Endothelial cell of umbilical vein (primary cell): ENCODE measurements around the gene ADCY2. TPM values are rescaled to one million over a fixed set of nuclear protein-coding genes. Genes with fewer than 3 reads are reported as not detected.

Experiments
- BruUV-seq: library from RNA; stranded (reverse); fragments of 400-500 nt; replicated peaks from 2 replicates; lab custom pipeline; 2021; lab: Mats Ljungman, UMichigan
- CTCF ChIA-PET: fragments of 300-600, 350-600 bp; sonication (Branson Sonifier 250); formaldehyde crosslinking; loops from one replicate; lab custom pipeline; 2021; ENCODE audit warnings: antibody characterized with exemption, inconsistent platforms; lab: Charles Lee
- POLR2A ChIA-PET: fragments of 300-600, 350-600 bp; sonication (Branson Sonifier 250); formaldehyde crosslinking; loops from one replicate; lab custom pipeline; 2021; ENCODE audit warnings: antibody characterized with exemption, inconsistent platforms; lab: Charles Lee
- DNase-seq: peaks from one replicate; pipeline ENCODE4 v3.0.0-alpha.2; 2011; ENCODE audit warnings: low read depth, low spot score
- FAIRE-seq: peaks from 2 replicates; lab custom pipeline; 2011; peaks lifted over from hg19 to GRCh38; lab: Jason Lieb, UNC
- H2AFZ ChIP-seq: 2 replicates; pipeline ENCODE4 v1.6.0; 2012; ENCODE audit warnings: low read depth, low read length, control low read depth, inconsistent platforms
- H3K27ac ChIP-seq: 2 replicates; pipeline ENCODE4 v1.5.1; 2011; ENCODE audit warnings: low read depth, mild to moderate bottlenecking, control low read depth, low read length, moderate library complexity; ENCODE audit not compliant: insufficient read depth
- H3K27me3 ChIP-seq, 2 experiments: 2 replicates each; pipeline versions ENCODE4 v1.6.0 to v1.6.1; 2011; ENCODE audit warnings: low read length in 2 of 2, mixed read lengths in 1 of 2; ENCODE audit not compliant: control insufficient read depth in 2 of 2, insufficient read depth in 2 of 2
- H3K36me3 ChIP-seq, 2 experiments: 2 replicates in 1 of 2; 3 replicates in 1 of 2; pipeline ENCODE4 v1.5.1; 2011; ENCODE audit warnings: low read length in 2 of 2, mild to moderate bottlenecking in 1 of 2, moderate library complexity in 1 of 2; ENCODE audit not compliant: control insufficient read depth in 2 of 2, insufficient read depth in 2 of 2; ENCODE audit errors: extremely low read depth in 1 of 2
- H3K4me1 ChIP-seq: 3 replicates; pipeline ENCODE4 v1.5.1; 2011; ENCODE audit warnings: mild to moderate bottlenecking, low read length; ENCODE audit not compliant: control insufficient read depth, insufficient read depth; ENCODE audit errors: extremely low read depth
- H3K4me2 ChIP-seq: 2 replicates; pipeline ENCODE4 v1.6.1; 2011; ENCODE audit warnings: low read length, control low read depth, mixed read lengths; ENCODE audit not compliant: insufficient read depth
- H3K4me3 ChIP-seq, 3 experiments: fragments of 200-600 bp in 1 of 3; sonication (generic), shearing (Covaris generic) in 1 of 3; replicated peaks in 1 of 3; 2 replicates each; pipeline ENCODE4 v1.5.1; 2011 to 2016; ENCODE audit warnings: control low read depth in 3 of 3, low read length in 3 of 3, mild to moderate bottlenecking in 2 of 3, inconsistent platforms in 1 of 3, low read depth in 1 of 3, moderate library complexity in 1 of 3; ENCODE audit not compliant: insufficient read depth in 1 of 3
- H3K79me2 ChIP-seq: 2 replicates; pipeline ENCODE4 v1.6.0; 2012; ENCODE audit warnings: low read length, inconsistent platforms; ENCODE audit not compliant: control insufficient read depth, insufficient read depth
- H3K9ac ChIP-seq: replicated peaks from 2 replicates; pipeline ENCODE3; 2011; ENCODE audit warnings: low read length, control low read depth; ENCODE audit not compliant: insufficient read depth; ENCODE audit errors: extremely low read depth
- H3K9me1 ChIP-seq: replicated peaks from 3 replicates; pipeline ENCODE4 v1.6.0; 2011; ENCODE audit warnings: mild to moderate bottlenecking, low read length; ENCODE audit not compliant: control insufficient read depth, insufficient read depth; ENCODE audit errors: extremely low read depth
- H3K9me3 ChIP-seq: replicated peaks from 2 replicates; pipeline ENCODE4 v1.5.1; 2012; ENCODE audit warnings: low read length, inconsistent platforms; ENCODE audit not compliant: control insufficient read depth, insufficient read depth
- H4K20me1 ChIP-seq: replicated peaks from 2 replicates; pipeline ENCODE3; 2011; ENCODE audit warnings: mild to moderate bottlenecking, low read length; ENCODE audit not compliant: control insufficient read depth, insufficient read depth; ENCODE audit errors: extremely low read depth
- EZH2 ChIP-seq: IDR thresholded peaks from 2 replicates; pipeline ENCODE4 v1.6.1; 2012; ENCODE audit warnings: borderline replicate concordance, low read depth, mild to moderate bottlenecking, moderate library complexity, low read length, inconsistent platforms; ENCODE audit not compliant: severe bottlenecking
- FOS ChIP-seq: IDR thresholded peaks from 2 replicates; pipeline ENCODE4 v1.6.1; 2011; ENCODE audit warnings: mild to moderate bottlenecking, low read length, moderate library complexity, borderline replicate concordance; ENCODE audit not compliant: insufficient read depth
- GATA2 ChIP-seq: IDR thresholded peaks from 2 replicates; pipeline ENCODE4 v1.7.0; 2011; ENCODE audit warnings: low read depth, mild to moderate bottlenecking, moderate library complexity, mixed read lengths, low read length; ENCODE audit not compliant: insufficient read length, insufficient read depth
- JUN ChIP-seq: IDR thresholded peaks from 2 replicates; pipeline ENCODE4 v1.6.1; 2011; ENCODE audit warnings: borderline replicate concordance, low read depth; ENCODE audit not compliant: insufficient read length, insufficient read depth
- MYC ChIP-seq: IDR thresholded peaks from one replicate; pipeline ENCODE4 v1.6.1; 2011; ENCODE audit warnings: mild to moderate bottlenecking, low read depth, low read length
- POLR2A ChIP-seq: IDR thresholded peaks from 2 replicates; pipeline ENCODE4 v1.6.1; 2012; ENCODE audit warnings: low read depth, mild to moderate bottlenecking, control low read depth, low read length
- POLR2AphosphoS5 ChIP-seq: IDR thresholded peaks from 2 replicates; pipeline ENCODE4 v1.6.1; 2012; ENCODE audit warnings: low read depth, mild to moderate bottlenecking, control low read depth, low read length, moderate library complexity; ENCODE audit not compliant: insufficient read depth
- dilution Hi-C: fragments of 300-500 bp; cut with MboI; formaldehyde crosslinking; loops from one replicate; pipeline ENCODE4 v1.15.0; 2019; ENCODE audit warnings: low sequenced_read_pairs; ENCODE audit not compliant: extremely low pct_ligation_motif_present
- intact Hi-C: fragments of 100-400 bp; cut with micrococcal nuclease; formaldehyde crosslinking; loops from one replicate; pipeline ENCODE4 v1.10.0; 2022
- polyA plus RNA-seq, 4 experiments: library from polyadenylated mRNA; depleted of rRNA in 3 of 4; stranded (reverse) in 3 of 4; unstranded in 1 of 4; fragments of >200 nt; gene quantifications; 2 replicates each; pipeline versions ENCODE4 v1.2.1 to v1.2.3, GENCODE V29; 2011 to 2012; ENCODE audit warnings: missing spikeins in 1 of 4
- total RNA-seq: library from RNA; stranded (reverse); gene quantifications from 2 replicates; pipeline ENCODE4 v1.2.3, GENCODE V29; 2021
- TF ChIP-seq, protein P1 (sequence below): IDR thresholded peaks from 2 replicates; pipeline ENCODE4 v1.6.1; 2011; ENCODE audit not compliant: insufficient read depth, insufficient read length
- TF ChIP-seq, protein P2 (sequence below), 2 donors: IDR thresholded peaks; 1 replicate in 1 of 2; 2 replicates in 1 of 2; pipeline ENCODE4 v1.5.1; 2011; ENCODE audit warnings: low read length in 2 of 2, mild to moderate bottlenecking in 2 of 2, moderate library complexity in 2 of 2, control low read depth in 1 of 2, inconsistent platforms in 1 of 2, low read depth in 1 of 2; ENCODE audit not compliant: insufficient read depth in 1 of 2; ENCODE audit errors: extremely low read depth in 1 of 2

Gene ADCY2
- total and polyA plus RNA-seq, 2 donors (not counting 3 experiments of a cell fraction or from before 2014, with no cell fraction given), result under 0.01 TPM; not detected in 1

DNA sequence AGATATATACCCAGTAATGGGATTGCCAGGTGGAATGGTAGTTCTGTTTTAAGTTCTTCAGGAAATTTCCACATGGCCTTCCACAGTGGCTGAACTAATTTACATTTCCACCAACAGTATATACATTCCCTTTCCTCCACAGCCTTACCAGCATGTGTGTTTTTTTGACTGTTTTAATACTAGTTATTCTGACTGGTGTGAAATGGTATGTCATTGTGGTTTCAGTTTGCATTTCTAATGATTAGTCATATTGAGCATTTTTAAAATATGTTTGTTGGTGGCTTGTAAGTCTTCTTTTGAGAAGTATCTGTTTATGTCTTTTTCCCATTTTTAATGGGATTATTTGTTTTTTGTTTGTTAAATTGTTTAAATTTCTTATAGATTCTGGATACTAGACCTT, 246.1 kb downstream of the ADCY2 start:
- H3K36me3 ChIP-seq, result no peaks in the 10 kb centered on the region
- H3K4me2 ChIP-seq, result no peak overlapping the region
- no peak overlapping the region for H3K27ac ChIP-seq
- H3K79me2 ChIP-seq, result no peaks in the 10 kb centered on the region
- FAIRE-seq, result no peak
- H3K9me3 ChIP-seq, result peaks cover 4% of the 10 kb centered on the region
- no peak overlapping the region for H3K9ac ChIP-seq
- no peaks in the 10 kb centered on the region for H3K27me3 ChIP-seq
- TF ChIP-seq, protein P1, sequence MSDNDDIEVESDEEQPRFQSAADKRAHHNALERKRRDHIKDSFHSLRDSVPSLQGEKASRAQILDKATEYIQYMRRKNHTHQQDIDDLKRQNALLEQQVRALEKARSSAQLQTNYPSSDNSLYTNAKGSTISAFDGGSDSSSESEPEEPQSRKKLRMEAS, result no peak
- TF ChIP-seq POLR2A (no peak), MYC (no peak), FOS (no peak)
- no peaks in the 10 kb centered on the region for H3K9me1 ChIP-seq
- intact Hi-C loops (no loop called here), dilution Hi-C loops (no loop called here)
- ChIA-PET CTCF (no interaction called here), POLR2A (no interaction called here)
- no TSS peak for BruUV-seq
- H2AFZ ChIP-seq, result no peak overlapping the region
- DNase-seq, result no peak
- no peaks in the 10 kb centered on the region for H4K20me1 ChIP-seq
- no peaks in the 10 kb centered on the region for H3K4me1 ChIP-seq
- no peak overlapping the region for H3K4me3 ChIP-seq

DNA sequence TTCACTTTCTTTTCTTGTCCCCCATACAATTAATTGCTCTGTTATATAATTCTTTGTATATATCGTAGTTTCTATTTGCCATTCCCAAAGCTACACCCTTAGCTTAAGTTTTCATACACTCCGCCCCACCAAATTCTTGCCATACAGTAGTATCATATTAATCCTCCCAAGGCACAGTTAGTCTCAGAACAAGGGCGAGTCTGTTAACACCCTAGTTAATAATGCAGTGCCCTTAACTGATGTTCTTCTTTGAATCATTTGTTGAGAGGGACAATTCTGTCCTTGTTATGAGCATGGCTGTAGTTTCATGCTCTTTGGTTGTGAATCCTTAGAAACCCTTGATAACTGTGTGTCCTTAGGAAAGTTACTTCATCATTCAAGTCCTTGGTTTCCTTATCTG, 248.8 kb downstream of the ADCY2 start:
- Histone ChIP-seq H3K36me3 (no peaks in the 10 kb centered on the region), H3K4me3 (no peak overlapping the region), H2AFZ (no peak overlapping the region), H3K79me2 (no peaks in the 10 kb centered on the region), H3K9ac (no peak overlapping the region), H3K27ac (no peak overlapping the region), H3K4me1 (no peaks in the 10 kb centered on the region), H3K9me1 (no peaks in the 10 kb centered on the region), H3K9me3 (peaks cover 4% of the 10 kb centered on the region), H4K20me1 (no peaks in the 10 kb centered on the region), H3K27me3 (no peaks in the 10 kb centered on the region), H3K4me2 (no peak overlapping the region)
- BruUV-seq, result no TSS peak
- intact Hi-C loops (no loop called here), dilution Hi-C loops (no loop called here)
- CTCF ChIA-PET, result no interaction called here
- POLR2A ChIA-PET, result no interaction called here
- no peak for TF ChIP-seq FOS
- TF ChIP-seq, protein P2, sequence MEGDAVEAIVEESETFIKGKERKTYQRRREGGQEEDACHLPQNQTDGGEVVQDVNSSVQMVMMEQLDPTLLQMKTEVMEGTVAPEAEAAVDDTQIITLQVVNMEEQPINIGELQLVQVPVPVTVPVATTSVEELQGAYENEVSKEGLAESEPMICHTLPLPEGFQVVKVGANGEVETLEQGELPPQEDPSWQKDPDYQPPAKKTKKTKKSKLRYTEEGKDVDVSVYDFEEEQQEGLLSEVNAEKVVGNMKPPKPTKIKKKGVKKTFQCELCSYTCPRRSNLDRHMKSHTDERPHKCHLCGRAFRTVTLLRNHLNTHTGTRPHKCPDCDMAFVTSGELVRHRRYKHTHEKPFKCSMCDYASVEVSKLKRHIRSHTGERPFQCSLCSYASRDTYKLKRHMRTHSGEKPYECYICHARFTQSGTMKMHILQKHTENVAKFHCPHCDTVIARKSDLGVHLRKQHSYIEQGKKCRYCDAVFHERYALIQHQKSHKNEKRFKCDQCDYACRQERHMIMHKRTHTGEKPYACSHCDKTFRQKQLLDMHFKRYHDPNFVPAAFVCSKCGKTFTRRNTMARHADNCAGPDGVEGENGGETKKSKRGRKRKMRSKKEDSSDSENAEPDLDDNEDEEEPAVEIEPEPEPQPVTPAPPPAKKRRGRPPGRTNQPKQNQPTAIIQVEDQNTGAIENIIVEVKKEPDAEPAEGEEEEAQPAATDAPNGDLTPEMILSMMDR (IDR thresholded peaks at IDR 0.05; ENCODE audit: extremely low read depth in 1 of 2, insufficient read depth in 1 of 2, low read depth in 1 of 2, low read length in 2 of 2), result no peak
- TF ChIP-seq, protein P1, result no peak
- TF ChIP-seq EZH2, result no peak
- no peak for TF ChIP-seq POLR2AphosphoS5
- TF ChIP-seq GATA2, result no peak
- no peak for TF ChIP-seq JUN
- TF ChIP-seq MYC, result no peak
- FAIRE-seq (no peak), DNase-seq (no peak)
